MCF 10A (cell line): ENCODE measurements around the gene CPLX3. TPM values are rescaled to one million over a fixed set of nuclear protein-coding genes. Genes with fewer than 3 reads are reported as not detected.

Source experiments
- BruUV-seq: library from RNA; stranded (reverse); fragments of 400-500 nt; replicated peaks from 2 replicates; lab custom pipeline; 2021; lab: Mats Ljungman, UMichigan
- CTCF ChIA-PET: fragments of 300-600 bp; sonication (Branson Sonifier 250); formaldehyde crosslinking; extraction: SDS; loops from one replicate; lab custom pipeline; 2021; ENCODE audit warnings: antibody characterized with exemption, inconsistent platforms; lab: Yijun Ruan, JAX
- POLR2A ChIA-PET: fragments of 300-600, 350-650 bp; sonication (Branson Sonifier 250); formaldehyde crosslinking; extraction: SDS; loops from one replicate; lab custom pipeline; 2020; ENCODE audit warnings: antibody characterized with exemption, inconsistent platforms; lab: Yijun Ruan, JAX
- DNase-seq: peaks from one replicate; pipeline ENCODE4 v3.0.0-alpha.2; 2018; ENCODE audit not compliant: unreplicated experiment
- H3K27ac Mint-ChIP-seq: one replicate; pipeline ENCODE4 v1.8.0; 2022; ENCODE audit warnings: mild to moderate bottlenecking, low read depth, mixed read lengths; ENCODE audit not compliant: unreplicated experiment
- H3K27me3 Mint-ChIP-seq: one replicate; pipeline ENCODE4 v1.8.0; 2022; ENCODE audit warnings: mixed read lengths; ENCODE audit not compliant: insufficient read depth, unreplicated experiment
- H3K36me3 Mint-ChIP-seq: one replicate; pipeline ENCODE4 v1.8.0; 2022; ENCODE audit warnings: mild to moderate bottlenecking, moderate library complexity, mixed read lengths; ENCODE audit not compliant: insufficient read depth, unreplicated experiment
- H3K4me1 Mint-ChIP-seq: one replicate; pipeline ENCODE4 v1.8.0; 2022; ENCODE audit warnings: mixed read lengths; ENCODE audit not compliant: insufficient read depth, unreplicated experiment
- H3K4me3 Mint-ChIP-seq: one replicate; pipeline ENCODE4 v1.8.0; 2022; ENCODE audit warnings: mild to moderate bottlenecking, moderate library complexity, mixed read lengths; ENCODE audit not compliant: unreplicated experiment
- H3K9me3 Mint-ChIP-seq: one replicate; pipeline ENCODE4 v1.8.0; 2022; ENCODE audit warnings: mixed read lengths; ENCODE audit not compliant: unreplicated experiment
- intact Hi-C: fragments of 100-400 bp; cut with micrococcal nuclease; formaldehyde crosslinking; loops from 2 replicates; pipeline ENCODE4 v1.14.1; 2022
- total RNA-seq: library from RNA; stranded (reverse); gene quantifications from 2 replicates; pipeline ENCODE4 v1.2.3, GENCODE V29; 2022
- TF ChIP-seq, protein P1 (sequence below): fragments of 200-600 bp; IDR thresholded peaks from one replicate; pipeline ENCODE4 v1.8.0; 2022; ENCODE audit warnings: antibody characterized with exemption, mild to moderate bottlenecking; ENCODE audit not compliant: unreplicated experiment

CPLX3 gene
- total RNA-seq, 1 experiment from 2014 or later = not detected

DNA sequence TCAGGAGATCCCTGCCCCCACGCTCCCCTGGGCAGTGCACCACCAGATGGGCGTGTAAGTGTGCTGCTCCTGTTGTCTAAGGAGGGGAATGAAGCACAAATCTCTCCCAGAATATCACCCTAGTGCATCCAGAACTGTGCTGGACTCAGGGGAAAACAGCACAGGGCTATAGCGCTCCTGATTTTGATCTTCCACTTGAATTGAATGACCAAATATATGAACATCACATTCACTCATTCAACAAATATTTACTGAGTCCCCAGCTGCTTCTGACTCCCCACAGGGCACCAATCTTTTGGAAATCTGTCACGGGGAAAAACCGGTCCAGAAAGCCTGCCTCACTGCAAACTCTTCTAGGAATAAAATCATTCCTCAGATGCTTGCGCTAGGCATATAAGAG, 2.4 kb downstream of the CPLX3 start:
- intact Hi-C loops = no loop called here
- no TSS peak for BruUV-seq
- no peaks in the 10 kb centered on the region for H3K36me3 Mint-ChIP-seq
- H3K4me3 Mint-ChIP-seq = no peak overlapping the region
- DNase-seq = no peak
- H3K4me1 Mint-ChIP-seq = no peaks in the 10 kb centered on the region
- CTCF ChIA-PET = interaction anchor here (0.8 to 1.7 kb wide), 6 partner anchors 8 to 457 kb away, joined by 3 to 7 read pairs (median 3); no protein-coding TSS in a partner anchor
- H3K27ac Mint-ChIP-seq = no peak overlapping the region
- TF ChIP-seq, protein P1, sequence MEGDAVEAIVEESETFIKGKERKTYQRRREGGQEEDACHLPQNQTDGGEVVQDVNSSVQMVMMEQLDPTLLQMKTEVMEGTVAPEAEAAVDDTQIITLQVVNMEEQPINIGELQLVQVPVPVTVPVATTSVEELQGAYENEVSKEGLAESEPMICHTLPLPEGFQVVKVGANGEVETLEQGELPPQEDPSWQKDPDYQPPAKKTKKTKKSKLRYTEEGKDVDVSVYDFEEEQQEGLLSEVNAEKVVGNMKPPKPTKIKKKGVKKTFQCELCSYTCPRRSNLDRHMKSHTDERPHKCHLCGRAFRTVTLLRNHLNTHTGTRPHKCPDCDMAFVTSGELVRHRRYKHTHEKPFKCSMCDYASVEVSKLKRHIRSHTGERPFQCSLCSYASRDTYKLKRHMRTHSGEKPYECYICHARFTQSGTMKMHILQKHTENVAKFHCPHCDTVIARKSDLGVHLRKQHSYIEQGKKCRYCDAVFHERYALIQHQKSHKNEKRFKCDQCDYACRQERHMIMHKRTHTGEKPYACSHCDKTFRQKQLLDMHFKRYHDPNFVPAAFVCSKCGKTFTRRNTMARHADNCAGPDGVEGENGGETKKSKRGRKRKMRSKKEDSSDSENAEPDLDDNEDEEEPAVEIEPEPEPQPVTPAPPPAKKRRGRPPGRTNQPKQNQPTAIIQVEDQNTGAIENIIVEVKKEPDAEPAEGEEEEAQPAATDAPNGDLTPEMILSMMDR = no peak
- no peaks in the 10 kb centered on the region for H3K9me3 Mint-ChIP-seq
- POLR2A ChIA-PET = interaction anchor here (0.9 to 1.1 kb wide), 2 partner anchors 9 to 21 kb away, joined by 3 to 4 read pairs; no protein-coding TSS in a partner anchor
- peaks cover 35% of the 10 kb centered on the region for H3K27me3 Mint-ChIP-seq

DNA sequence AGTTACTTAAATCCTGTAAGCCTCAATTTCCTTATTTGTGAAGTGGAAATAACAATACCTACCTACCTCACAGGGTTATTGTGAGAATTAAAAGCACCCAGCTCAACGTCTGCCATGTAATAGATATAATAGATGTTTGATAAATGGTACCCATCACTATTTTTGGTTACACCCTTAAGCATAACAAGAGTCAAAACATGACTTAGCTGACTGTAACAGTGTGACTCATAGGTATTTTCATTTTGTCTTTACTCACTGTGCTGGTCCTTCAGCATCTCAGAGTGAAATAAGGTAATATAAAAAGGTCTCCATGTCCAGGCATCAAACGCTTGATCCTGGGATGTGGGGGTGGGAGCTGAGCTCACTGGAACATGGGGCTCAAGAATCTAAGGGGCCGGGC, 3.1 kb downstream of the CPLX3 start:
- intact Hi-C loops = no loop called here
- DNase-seq = no peak
- H3K27me3 Mint-ChIP-seq = peaks cover 32% of the 10 kb centered on the region
- ChIA-PET CTCF (interaction anchor here (0.8 to 1.5 kb wide), 6 partner anchors 8 to 458 kb away, joined by 3 to 6 read pairs (median 3); no protein-coding TSS in a partner anchor), POLR2A (interaction anchor here (0.9 to 1.1 kb wide), 2 partner anchors 10 to 22 kb away, joined by 3 to 4 read pairs; no protein-coding TSS in a partner anchor)
- no peaks in the 10 kb centered on the region for H3K36me3 Mint-ChIP-seq
- no peak overlapping the region for H3K27ac Mint-ChIP-seq
- H3K9me3 Mint-ChIP-seq = no peaks in the 10 kb centered on the region
- no peak overlapping the region for H3K4me3 Mint-ChIP-seq
- no peaks in the 10 kb centered on the region for H3K4me1 Mint-ChIP-seq
- TF ChIP-seq, protein P1 = no peak
- BruUV-seq = no TSS peak

DNA sequence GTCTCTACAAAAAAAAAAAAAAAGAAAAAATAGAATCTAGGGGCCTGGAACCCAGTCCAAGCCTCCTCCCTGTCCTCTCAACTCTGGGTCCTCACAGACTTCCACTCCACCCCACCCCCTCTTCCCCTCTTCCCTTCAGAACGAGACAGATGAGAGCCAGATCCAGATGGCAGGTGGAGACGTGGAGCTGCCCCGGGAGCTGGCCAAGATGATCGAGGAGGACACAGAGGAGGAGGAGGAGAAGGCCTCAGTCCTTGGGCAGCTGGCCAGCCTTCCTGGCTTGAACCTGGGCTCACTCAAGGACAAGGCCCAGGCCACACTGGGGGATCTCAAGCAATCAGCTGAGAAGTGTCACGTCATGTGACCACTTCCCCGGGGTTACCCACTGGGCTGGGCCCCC, 3.6 kb downstream of the CPLX3 start:
- ChIA-PET CTCF (interaction anchor here (0.9 to 1.7 kb wide), 4 partner anchors 9 to 61 kb away, joined by 3 to 8 read pairs (median 5); no protein-coding TSS in a partner anchor), POLR2A (interaction anchor here (1.0 to 1.1 kb wide), 2 partner anchors 10 to 59 kb away, joined by 3 to 7 read pairs; no protein-coding TSS in a partner anchor)
- H3K9me3 Mint-ChIP-seq = no peaks in the 10 kb centered on the region
- TF ChIP-seq, protein P1 = no peak
- no peak overlapping the region for H3K4me3 Mint-ChIP-seq
- H3K27ac Mint-ChIP-seq = no peak overlapping the region
- no peak for DNase-seq
- H3K4me1 Mint-ChIP-seq = peaks cover 3% of the 10 kb centered on the region
- BruUV-seq = no TSS peak
- no peaks in the 10 kb centered on the region for H3K36me3 Mint-ChIP-seq
- peaks cover 27% of the 10 kb centered on the region for H3K27me3 Mint-ChIP-seq
- intact Hi-C loops = no loop called here

DNA sequence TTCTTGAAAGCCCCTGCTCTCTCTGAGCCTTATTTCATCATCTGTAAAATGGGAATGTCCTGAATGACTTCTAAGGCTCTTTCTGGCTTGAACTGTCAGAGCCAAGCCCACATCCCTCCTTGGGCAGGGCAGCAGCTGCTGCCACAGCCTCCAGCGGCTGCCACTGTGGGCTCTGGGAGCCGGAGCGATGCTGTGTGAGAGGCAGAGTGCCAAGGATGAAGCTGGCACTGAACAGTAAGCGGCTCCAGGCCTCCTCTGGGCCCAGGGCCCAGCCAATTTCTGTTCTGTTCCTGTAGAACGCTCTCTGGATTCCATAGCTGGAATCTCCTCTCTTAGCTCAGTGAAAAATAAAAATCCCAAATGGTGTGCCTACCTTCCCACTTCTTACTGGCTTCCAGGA, 4.4 kb downstream of the CPLX3 start:
- Mint-ChIP-seq H3K4me3 (no peak overlapping the region), H3K27me3 (peaks cover 18% of the 10 kb centered on the region), H3K36me3 (peaks cover 5% of the 10 kb centered on the region), H3K4me1 (peaks cover 6% of the 10 kb centered on the region), H3K9me3 (no peaks in the 10 kb centered on the region), H3K27ac (no peak overlapping the region)
- TF ChIP-seq, protein P1 = no peak
- ChIA-PET POLR2A (interaction anchor here (1.0 kb wide), 1 partner anchor 60 kb away, joined by 7 read pairs; no protein-coding TSS in a partner anchor), CTCF (interaction anchor here (0.6 to 1.7 kb wide), 4 partner anchors 46 to 185 kb away, joined by 3 to 8 read pairs (median 5); no protein-coding TSS in a partner anchor)
- DNase-seq = no peak
- BruUV-seq = no TSS peak
- intact Hi-C loops = no loop called here
